Upper lobe of left lung (tissue), 6 donors: Measurements from ENCODE around the gene NTN1. TPM values are rescaled to one million over a fixed set of nuclear protein-coding genes. Genes with fewer than 3 reads are reported as not detected.

ENCODE experiments used
- ATAC-seq, 2 donors: fragments of 200-7000 bp; cut with Tn5 transposase; one replicate each; pipeline ENCODE4 v1.9.1; 2022; ENCODE audit warnings: mild to moderate bottlenecking in 2 of 2, moderate library complexity in 2 of 2; ENCODE audit not compliant: low FRiP score in 2 of 2
- DNase-seq, 2 donors: peaks; one replicate each; pipeline ENCODE4 v3.0.0-alpha.2; 2019 to 2020
- H3K27ac ChIP-seq, 4 donors: fragments of 200-600 bp; sonication (generic); one replicate each; pipeline ENCODE4 v1.5.1; 2016 to 2019
- H3K27me3 ChIP-seq, 4 donors: fragments of 200-600 bp; sonication (generic); one replicate each; pipeline ENCODE4 v1.5.1; 2017 to 2019
- H3K36me3 ChIP-seq, 4 donors: fragments of 200-600 bp; sonication (generic); one replicate each; pipeline ENCODE4 v1.5.1; 2016 to 2019
- H3K4me1 ChIP-seq, 4 donors: fragments of 200-600 bp; sonication (generic); one replicate each; pipeline ENCODE4 v1.5.1; 2018 to 2019
- H3K4me3 ChIP-seq, 4 donors: fragments of 200-600 bp; sonication (generic); one replicate each; pipeline ENCODE4 v1.5.1; 2017 to 2019; ENCODE audit warnings: mild to moderate bottlenecking in 2 of 4, moderate library complexity in 1 of 4
- H3K9me3 ChIP-seq, 4 donors: fragments of 200-600 bp; sonication (generic); one replicate each; pipeline ENCODE4 v1.5.1; 2018 to 2019
- EP300 ChIP-seq, 4 donors: sonication (generic); formaldehyde crosslinking; IDR thresholded peaks; one replicate each; pipeline ENCODE4 v1.5.1; 2017; ENCODE audit warnings: antibody characterized with exemption in 4 of 4, control low read depth in 2 of 4
- POLR2A ChIP-seq, 4 donors: fragments of 450-650 bp; IDR thresholded peaks; one replicate each; pipeline ENCODE4 v1.5.1; 2016 to 2017; ENCODE audit warnings: antibody characterized with exemption in 4 of 4, mild to moderate bottlenecking in 2 of 4
- POLR2AphosphoS5 ChIP-seq, 2 donors: sonication (generic); formaldehyde crosslinking; IDR thresholded peaks; one replicate each; pipeline ENCODE4 v1.5.1; 2017; ENCODE audit warnings: antibody characterized with exemption in 2 of 2
- WGBS, 2 donors: methylation state at CpG; one replicate each; pipeline ENCODE4 v1.1.5; 2017 to 2018; 5-methylcytosine and 5-hydroxymethylcytosine counted together
- total RNA-seq, 6 donors: library from RNA; depleted of rRNA in 4 of 6; stranded (reverse); fragments of >200 nt in 4 of 6; gene quantifications; one replicate each; pipeline versions ENCODE4 v1.1.0 to v1.2.1, GENCODE V29; 2016 to 2021
- TF ChIP-seq, protein P1 (sequence below), 6 experiments: fragments of 450-650 bp in 4 of 6; fragments of 200-600 bp in 2 of 6; sonication (generic) in 2 of 6; IDR thresholded peaks; one replicate each; pipeline ENCODE4 v1.5.1; 2016 to 2019; ENCODE audit warnings: antibody characterized with exemption in 6 of 6
- donor health status: DM: no; HTN: no; CAD: no; lungs with moderate emphysema.
- donor health status: DM: no; HTN: yes; CAD: no; lungs with severe emphysema.

The NTN1 gene
- total RNA-seq, 6 donors from 2014 or later, result 2.6 to 9.1 (median 4.1) TPM

DNA sequence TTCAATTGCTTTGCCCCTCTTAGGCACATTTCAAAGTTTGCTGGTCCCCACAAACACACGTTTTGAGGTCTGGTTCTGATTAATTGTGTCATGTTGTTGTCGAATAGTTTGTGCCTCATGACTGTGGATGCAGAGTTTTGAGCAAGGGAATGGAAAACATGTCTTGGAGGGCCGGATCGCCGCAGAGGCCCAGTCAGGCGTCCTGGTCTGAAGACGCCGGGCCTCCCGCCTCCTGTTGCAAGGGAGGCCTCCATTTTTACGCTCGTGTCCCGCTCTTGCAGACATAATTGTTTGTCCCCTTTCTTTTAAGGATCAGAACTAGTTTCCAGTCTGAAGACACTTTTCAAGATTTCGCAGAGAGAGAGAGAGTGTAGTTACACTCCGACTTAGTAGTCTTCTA lies 3.2 kb downstream of the NTN1 start:
- H3K36me3 ChIP-seq, result no peaks in the 10 kb centered on the region
- 38 to 46% methylated on average over 14 of the region's 14 CpGs for WGBS, 2 donors
- no peak overlapping the region for H3K4me3 ChIP-seq
- no peak for ATAC-seq
- H3K9me3 ChIP-seq, result no peaks in the 10 kb centered on the region
- H3K27ac ChIP-seq, result no peak overlapping the region
- DNase-seq, result peak in 1 of 2 donors; percentile 34
- H3K27me3 ChIP-seq, result peaks cover 0 to 43% (median 22%) of the 10 kb centered on the region in 4 donors
- peaks cover 28 to 42% (median 29%) of the 10 kb centered on the region in 4 donors for H3K4me1 ChIP-seq
- TF ChIP-seq POLR2A (IDR thresholded peaks at IDR 0.05), result no peak
- TF ChIP-seq EP300 (IDR thresholded peaks at IDR 0.05), result no peak
- TF ChIP-seq, protein P1, sequence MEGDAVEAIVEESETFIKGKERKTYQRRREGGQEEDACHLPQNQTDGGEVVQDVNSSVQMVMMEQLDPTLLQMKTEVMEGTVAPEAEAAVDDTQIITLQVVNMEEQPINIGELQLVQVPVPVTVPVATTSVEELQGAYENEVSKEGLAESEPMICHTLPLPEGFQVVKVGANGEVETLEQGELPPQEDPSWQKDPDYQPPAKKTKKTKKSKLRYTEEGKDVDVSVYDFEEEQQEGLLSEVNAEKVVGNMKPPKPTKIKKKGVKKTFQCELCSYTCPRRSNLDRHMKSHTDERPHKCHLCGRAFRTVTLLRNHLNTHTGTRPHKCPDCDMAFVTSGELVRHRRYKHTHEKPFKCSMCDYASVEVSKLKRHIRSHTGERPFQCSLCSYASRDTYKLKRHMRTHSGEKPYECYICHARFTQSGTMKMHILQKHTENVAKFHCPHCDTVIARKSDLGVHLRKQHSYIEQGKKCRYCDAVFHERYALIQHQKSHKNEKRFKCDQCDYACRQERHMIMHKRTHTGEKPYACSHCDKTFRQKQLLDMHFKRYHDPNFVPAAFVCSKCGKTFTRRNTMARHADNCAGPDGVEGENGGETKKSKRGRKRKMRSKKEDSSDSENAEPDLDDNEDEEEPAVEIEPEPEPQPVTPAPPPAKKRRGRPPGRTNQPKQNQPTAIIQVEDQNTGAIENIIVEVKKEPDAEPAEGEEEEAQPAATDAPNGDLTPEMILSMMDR (IDR thresholded peaks at IDR 0.05), result no peak
- no peak for TF ChIP-seq POLR2AphosphoS5 (IDR thresholded peaks at IDR 0.05)

DNA sequence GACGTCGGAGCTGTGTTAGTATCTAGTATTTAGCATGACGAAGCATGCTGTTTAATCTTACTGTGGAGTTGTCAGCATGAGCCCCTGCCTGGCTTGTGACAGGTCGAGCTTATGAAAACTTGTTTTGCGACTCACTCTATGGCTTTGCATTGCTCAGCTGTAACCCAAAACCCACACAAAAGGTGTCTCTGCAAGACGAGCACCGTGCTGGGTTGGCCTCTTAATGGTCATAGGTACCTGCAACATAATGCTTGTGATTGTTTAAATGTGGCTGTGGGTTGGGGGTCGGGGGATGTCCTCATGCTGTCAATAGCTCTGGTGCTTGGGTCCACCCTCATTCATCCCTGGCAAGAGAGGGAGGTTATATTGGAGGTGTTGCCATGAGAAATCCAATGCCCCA lies 5.4 kb downstream of the NTN1 start:
- Histone ChIP-seq H3K27me3 (peaks cover 0 to 26% (median 15%) of the 10 kb centered on the region in 4 donors), H3K36me3 (no peaks in the 10 kb centered on the region), H3K9me3 (no peaks in the 10 kb centered on the region), H3K27ac (no peak overlapping the region), H3K4me3 (no peak overlapping the region), H3K4me1 (peaks cover 20 to 26% (median 21%) of the 10 kb centered on the region in 4 donors)
- ATAC-seq, result no peak
- TF ChIP-seq POLR2AphosphoS5 (IDR thresholded peaks at IDR 0.05) (no peak), POLR2A (IDR thresholded peaks at IDR 0.05) (no peak), EP300 (IDR thresholded peaks at IDR 0.05) (no peak)
- TF ChIP-seq, protein P1 (IDR thresholded peaks at IDR 0.05), result no peak
- 68 to 72% methylated on average over 5 to 8 of the region's 8 CpGs for WGBS, 2 donors
- DNase-seq, result no peak

DNA sequence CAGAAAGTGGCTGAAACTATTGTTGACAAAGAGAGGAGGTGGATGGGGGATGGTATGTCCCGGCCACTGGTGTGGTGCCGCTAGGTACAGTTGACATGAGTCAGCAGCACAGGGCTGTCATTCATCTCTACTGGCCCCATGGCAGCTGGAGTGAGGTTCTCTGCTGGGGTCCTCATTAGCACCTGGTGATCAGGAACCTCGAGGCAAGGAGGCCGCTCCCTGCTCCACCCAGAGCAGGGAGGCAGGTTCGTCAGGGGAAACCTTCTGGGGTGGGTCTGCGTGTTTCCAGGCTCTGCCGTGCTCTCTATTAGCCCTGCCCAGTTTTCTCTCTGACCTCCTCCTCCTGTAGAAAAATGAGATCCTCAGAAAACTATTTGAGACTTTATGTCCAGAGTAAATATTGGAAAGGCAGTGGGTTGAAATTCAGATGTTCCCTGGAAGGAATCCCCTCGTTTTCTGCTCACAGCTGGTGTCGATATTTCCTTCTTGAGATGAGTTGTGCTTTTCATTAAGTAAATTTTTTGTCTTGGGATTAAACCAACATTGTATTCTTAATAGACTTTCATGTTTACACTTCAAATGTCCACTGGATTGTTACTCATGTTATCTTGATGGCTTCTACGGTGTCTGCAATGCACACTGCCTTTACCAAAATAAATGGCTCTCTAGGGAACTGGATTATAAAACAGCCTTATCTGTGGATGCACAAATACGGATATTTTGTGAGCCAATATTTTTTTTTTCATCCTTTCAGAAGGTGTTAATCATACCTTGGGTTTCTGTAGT lies 7.1 kb downstream of the NTN1 start:
- H3K27ac ChIP-seq, result no peak overlapping the region
- H3K4me3 ChIP-seq, result no peak overlapping the region
- DNase-seq, result no peak
- WGBS, 2 donors, result 45 to 68% methylated on average over 6 to 11 of the region's 11 CpGs
- H3K9me3 ChIP-seq, result no peaks in the 10 kb centered on the region
- H3K36me3 ChIP-seq, result no peaks in the 10 kb centered on the region
- TF ChIP-seq, protein P1 (IDR thresholded peaks at IDR 0.05), result no peak
- no peak for TF ChIP-seq POLR2AphosphoS5 (IDR thresholded peaks at IDR 0.05)
- TF ChIP-seq POLR2A (IDR thresholded peaks at IDR 0.05), result no peak
- no peak for TF ChIP-seq EP300 (IDR thresholded peaks at IDR 0.05)
- peaks cover 3 to 10% (median 4%) of the 10 kb centered on the region in 4 donors for H3K4me1 ChIP-seq
- no peak for ATAC-seq
- H3K27me3 ChIP-seq, result peaks cover 0 to 10% (median 3%) of the 10 kb centered on the region in 4 donors

DNA sequence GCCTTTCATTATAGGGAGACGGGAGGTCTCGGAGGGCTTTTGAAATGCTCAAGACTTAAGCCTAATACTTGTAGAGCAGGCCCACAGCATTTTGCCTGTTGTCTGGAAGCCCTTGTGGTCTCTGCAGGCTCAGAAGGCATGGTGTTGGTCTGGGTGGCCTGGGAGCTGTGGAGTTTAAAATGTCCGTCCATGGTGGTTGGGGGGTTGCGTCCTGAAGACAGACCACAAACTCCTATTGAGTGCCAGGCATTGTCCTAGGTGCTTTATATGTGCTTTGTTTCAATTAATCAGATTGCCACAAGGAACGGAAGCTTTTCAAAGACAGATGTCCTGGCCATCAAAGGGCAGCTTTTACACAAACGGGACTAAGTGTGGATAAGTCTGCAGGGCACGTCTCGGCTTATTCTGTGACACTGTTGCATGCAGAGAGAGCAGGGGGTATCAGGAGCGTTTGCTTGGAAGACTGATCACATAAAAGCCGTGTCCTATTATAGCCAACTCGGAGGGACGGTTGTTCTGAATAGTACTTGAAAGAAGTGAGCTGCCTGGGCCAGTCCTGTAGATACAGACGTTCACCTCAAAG lies 7.8 kb downstream of the NTN1 start:
- H3K27ac ChIP-seq, result no peak overlapping the region
- WGBS, 2 donors, result 66 to 67% methylated on average over 13 of the region's 13 CpGs
- DNase-seq, result no peak

More for the DNA sequence above, 7.8 kb downstream of the NTN1 start:
- no peak for TF ChIP-seq EP300 (IDR thresholded peaks at IDR 0.05)
- TF ChIP-seq POLR2AphosphoS5 (IDR thresholded peaks at IDR 0.05), result no peak
- TF ChIP-seq, protein P1 (IDR thresholded peaks at IDR 0.05), result no peak
- Histone ChIP-seq H3K27me3 (peaks cover 0 to 6% (median 0%) of the 10 kb centered on the region in 4 donors), H3K36me3 (no peaks in the 10 kb centered on the region), H3K4me3 (no peak overlapping the region), H3K9me3 (no peaks in the 10 kb centered on the region), H3K4me1 (peaks cover 0 to 3% (median 0%) of the 10 kb centered on the region in 4 donors)
- no peak for ATAC-seq
